Osteoblast (primary cell): ENCODE data around the gene ARHGEF7. TPM values are rescaled to one million over a fixed set of nuclear protein-coding genes. Genes with fewer than 3 reads are reported as not detected.

Source experiments
- DNase-seq: peaks from one replicate; pipeline ENCODE4 v3.0.0; 2011; ENCODE audit warnings: low spot score, mixed read lengths; ENCODE audit not compliant: insufficient read length; ENCODE audit errors: missing footprints
- H2AFZ ChIP-seq: 2 replicates; pipeline ENCODE4 v1.6.0; 2011; ENCODE audit warnings: mild to moderate bottlenecking, low read length
- H3K27ac ChIP-seq: 2 replicates; pipeline ENCODE4 v1.5.1; 2011; ENCODE audit warnings: mild to moderate bottlenecking, low read depth, low read length, moderate library complexity
- H3K27me3 ChIP-seq: 2 replicates; pipeline ENCODE4 v1.6.0; 2012; ENCODE audit warnings: mild to moderate bottlenecking, control low read depth, inconsistent platforms, low read length, moderate library complexity; ENCODE audit not compliant: insufficient read depth
- H3K36me3 ChIP-seq: 2 replicates; pipeline ENCODE4 v1.5.1; 2011; ENCODE audit warnings: mild to moderate bottlenecking, low read length, control low read depth, moderate library complexity; ENCODE audit not compliant: insufficient read depth
- H3K4me1 ChIP-seq: 2 replicates; pipeline ENCODE4 v1.5.1; 2011; ENCODE audit warnings: mild to moderate bottlenecking, low read length, control low read depth, moderate library complexity; ENCODE audit not compliant: insufficient read depth
- H3K4me2 ChIP-seq: 2 replicates; pipeline ENCODE4 v1.6.0; 2011; ENCODE audit warnings: mild to moderate bottlenecking, low read length; ENCODE audit not compliant: insufficient read depth
- H3K4me3 ChIP-seq: fragments of 200-600 bp; sonication (generic); 3 replicates; pipeline ENCODE4 v1.5.1; 2012; ENCODE audit warnings: mild to moderate bottlenecking, low read length, inconsistent platforms; ENCODE audit not compliant: insufficient read depth
- H3K79me2 ChIP-seq: 2 replicates; pipeline ENCODE4 v1.6.0; 2012; ENCODE audit warnings: mild to moderate bottlenecking, low read length, control low read depth, inconsistent platforms; ENCODE audit not compliant: insufficient read depth
- H3K9me3 ChIP-seq: 2 replicates; pipeline ENCODE4 v1.5.1; 2011; ENCODE audit warnings: low read depth, low read length, control low read depth
- H4K20me1 ChIP-seq: 2 replicates; pipeline ENCODE4 v1.6.0; 2012; ENCODE audit warnings: mild to moderate bottlenecking, low read length, control low read depth; ENCODE audit not compliant: insufficient read depth
- CTCF ChIP-seq: IDR thresholded peaks from 2 replicates; pipeline ENCODE4 v1.5.1; 2011; ENCODE audit warnings: mild to moderate bottlenecking, low read depth, low read length, moderate library complexity; ENCODE audit errors: extremely low read depth
- total RNA-seq: library from RNA; depleted of rRNA; stranded (reverse); fragments of >200 nt; gene quantifications from 2 replicates; pipeline ENCODE4 v1.2.3, GENCODE V29; 2012

The ARHGEF7 gene
- total RNA-seq, 1 donor = 27.5 TPM

GRCh38 chr13:111145506-111145905, 30.4 kb downstream of the ARHGEF7 start:
- no peaks in the 10 kb centered on the region for H4K20me1 ChIP-seq
- H3K27ac ChIP-seq = no peak overlapping the region
- no peaks in the 10 kb centered on the region for H3K4me1 ChIP-seq
- H3K36me3 ChIP-seq = no peaks in the 10 kb centered on the region
- TF ChIP-seq CTCF = no peak
- peaks cover 28% of the 10 kb centered on the region for H3K27me3 ChIP-seq
- no peaks in the 10 kb centered on the region for H3K9me3 ChIP-seq
- no peak overlapping the region for H3K4me2 ChIP-seq
- no peak overlapping the region for H2AFZ ChIP-seq
- H3K4me3 ChIP-seq = no peak overlapping the region
- DNase-seq = no peak
- H3K79me2 ChIP-seq = no peaks in the 10 kb centered on the region

- peaks cover 17% of the 10 kb centered on the region for H4K20me1 ChIP-seq
- peaks cover 7% of the 10 kb centered on the region for H3K27me3 ChIP-seq
- H2AFZ ChIP-seq = peak overlapping the region; percentile 75
- no peak for DNase-seq
- peaks cover 38% of the 10 kb centered on the region for H3K79me2 ChIP-seq
- peak overlapping the region; percentile 90 for H3K27ac ChIP-seq
- peaks cover 18% of the 10 kb centered on the region for H3K4me1 ChIP-seq
- H3K9me3 ChIP-seq = no peaks in the 10 kb centered on the region
- H3K4me2 ChIP-seq = peak overlapping the region; percentile 77
- no peaks in the 10 kb centered on the region for H3K36me3 ChIP-seq
- TF ChIP-seq CTCF = no peak
- peak overlapping the region; percentile 88 for H3K4me3 ChIP-seq
Measured at GRCh38 chr13:111152844-111153243, 37.7 kb downstream of the ARHGEF7 start.

- H2AFZ ChIP-seq = peak overlapping the region; percentile 75
- peak overlapping the region; percentile 77 for H3K4me2 ChIP-seq
- no peaks in the 10 kb centered on the region for H3K36me3 ChIP-seq
- H3K27me3 ChIP-seq = peaks cover 6% of the 10 kb centered on the region
- peak overlapping the region; percentile 90 for H3K27ac ChIP-seq
- peaks cover 18% of the 10 kb centered on the region for H3K4me1 ChIP-seq
- no peaks in the 10 kb centered on the region for H3K9me3 ChIP-seq
- peak; percentile 99 for DNase-seq
- TF ChIP-seq CTCF = peak; percentile 16
- peaks cover 43% of the 10 kb centered on the region for H3K79me2 ChIP-seq
- H4K20me1 ChIP-seq = peaks cover 23% of the 10 kb centered on the region
- peak overlapping the region; percentile 88 for H3K4me3 ChIP-seq
Measured at GRCh38 chr13:111153279-111153976, 38.3 kb downstream of the ARHGEF7 start.

GRCh38 chr13:111153977-111154332, 38.8 kb downstream of the ARHGEF7 start:
- Histone ChIP-seq H3K4me1 (peaks cover 18% of the 10 kb centered on the region), H3K36me3 (peaks cover 3% of the 10 kb centered on the region), H4K20me1 (peaks cover 27% of the 10 kb centered on the region), H3K79me2 (peaks cover 49% of the 10 kb centered on the region), H2AFZ (peak overlapping the region; percentile 75), H3K27me3 (peaks cover 4% of the 10 kb centered on the region), H3K27ac (peak overlapping the region; percentile 90), H3K9me3 (no peaks in the 10 kb centered on the region), H3K4me2 (peak overlapping the region; percentile 77), H3K4me3 (peak overlapping the region; percentile 88)
- TF ChIP-seq CTCF = peak; percentile 9
- DNase-seq = peak; percentile 88
